ENCODE results near the gene KLF11.

The KLF11 gene

DNA sequence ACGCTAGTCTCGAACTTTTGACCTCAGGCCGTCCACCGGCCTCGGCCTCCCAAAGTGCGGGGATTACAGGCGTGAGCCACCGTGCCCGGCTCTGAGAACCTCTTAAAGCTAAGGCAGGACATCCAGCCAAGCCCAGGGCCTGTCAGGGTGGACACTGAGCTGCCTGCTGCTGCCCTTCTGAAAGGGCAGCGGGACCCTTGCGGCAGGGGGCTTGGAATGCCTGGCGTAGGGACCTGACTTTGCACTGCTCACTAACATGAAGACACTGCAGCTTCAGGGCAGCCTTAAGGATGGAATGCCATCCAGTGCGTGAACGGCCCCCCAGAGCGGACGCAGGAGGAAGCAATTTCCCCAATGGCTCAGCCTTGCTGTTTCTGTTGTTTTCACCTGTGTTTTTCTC lies 27.8 kb downstream of the KLF11 start:
- no peak for DNase-seq

DNA sequence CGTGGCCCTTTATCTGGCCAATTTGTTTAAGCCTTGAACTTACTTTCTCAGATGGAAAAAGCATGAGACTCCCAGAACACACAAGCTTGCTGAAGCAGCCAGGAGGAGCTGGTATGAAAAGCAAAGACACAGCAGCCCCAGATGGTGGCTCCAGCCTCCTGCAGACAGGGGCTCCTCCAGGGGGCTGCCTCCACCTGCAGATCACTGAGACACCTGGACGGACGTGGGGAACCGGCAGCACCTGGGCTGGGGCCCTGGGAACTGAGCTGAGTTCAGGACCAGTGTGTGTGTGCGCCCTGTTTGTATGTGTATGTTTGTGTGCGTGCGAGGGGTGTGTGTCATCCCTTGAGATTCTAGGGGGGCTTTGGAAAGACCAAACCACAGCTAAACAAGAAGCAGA lies 28.2 kb downstream of the KLF11 start:
- DNase-seq: no peak

DNA sequence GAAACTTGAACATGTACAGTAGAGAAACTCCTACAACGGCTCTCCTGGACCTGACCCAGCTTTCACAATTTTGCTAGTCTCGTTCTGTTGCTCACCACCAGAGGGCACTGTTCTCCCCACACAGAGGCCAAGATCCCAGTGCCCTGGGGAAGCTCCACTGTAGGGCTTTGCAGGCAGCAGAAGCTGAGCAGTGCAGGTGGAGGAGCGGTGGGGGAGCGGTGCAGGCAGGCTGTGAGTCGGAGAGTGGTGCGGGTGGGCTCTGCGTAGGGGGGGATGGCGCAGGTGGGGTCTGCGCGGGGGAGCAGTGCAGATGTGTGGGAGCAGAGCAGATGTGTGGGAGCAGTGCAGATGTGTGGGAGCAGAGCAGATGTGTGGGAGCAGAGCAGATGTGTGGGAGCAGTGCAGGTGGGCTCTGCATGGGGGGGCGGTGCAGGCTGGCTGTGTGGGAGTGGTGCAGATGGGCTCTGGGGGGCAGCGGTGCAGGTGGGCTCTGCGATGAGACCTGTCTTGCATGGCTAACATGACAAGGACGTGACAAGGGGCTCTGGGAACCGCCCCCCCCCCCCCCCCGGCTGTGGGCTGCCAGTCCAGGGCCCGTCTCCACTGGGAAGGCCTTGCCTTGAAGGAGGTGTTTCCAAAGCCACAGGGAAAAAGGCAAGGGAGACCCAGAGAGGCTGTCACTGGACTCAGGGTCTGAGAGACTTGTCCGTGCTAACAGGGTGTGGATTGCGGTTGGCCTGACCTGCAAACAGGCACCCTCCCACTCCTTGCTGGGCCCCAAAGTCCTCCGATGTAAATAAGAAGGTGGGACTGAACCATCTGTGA lies 29.5 kb downstream of the KLF11 start:
- peak; percentile 70 for DNase-seq

DNA sequence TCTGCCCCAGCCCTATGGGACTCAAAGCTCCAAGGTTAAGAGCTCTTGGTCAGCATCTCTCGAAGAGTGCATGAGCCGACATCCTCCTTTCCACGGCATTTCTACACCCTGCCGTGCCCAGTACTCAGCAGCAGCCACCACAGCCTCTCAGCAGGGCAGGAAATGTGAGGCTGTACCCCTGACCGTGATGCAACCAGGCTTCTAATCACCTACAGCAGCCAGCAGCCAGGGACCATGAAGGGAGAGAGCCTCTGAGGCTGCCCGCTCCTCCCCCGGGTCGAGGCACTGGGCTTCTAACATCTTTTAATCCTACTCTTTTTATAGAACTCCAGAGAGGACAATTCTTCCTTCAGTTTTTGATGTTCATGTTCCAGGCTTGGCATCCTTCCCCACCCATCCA lies 30.4 kb downstream of the KLF11 start:
- DNase-seq: no peak

DNA sequence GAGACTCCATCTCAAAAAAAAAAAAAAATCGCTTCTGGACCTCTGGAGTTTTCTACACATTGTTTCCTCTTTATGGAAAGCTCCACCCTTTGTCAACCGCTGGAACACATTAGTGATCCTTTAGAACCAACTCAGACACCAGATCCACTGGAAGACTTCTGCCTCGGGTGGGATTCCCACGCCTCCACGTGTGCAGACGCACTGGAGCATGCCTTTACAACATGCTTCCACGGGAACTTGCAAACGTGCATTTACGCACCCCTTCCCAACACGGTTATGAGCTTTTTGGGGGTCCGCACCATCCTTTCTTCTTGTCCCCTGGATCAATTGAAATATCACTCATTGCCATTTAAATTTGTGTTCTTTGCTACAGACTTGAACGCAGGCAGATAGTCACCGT lies 31.8 kb downstream of the KLF11 start:
- no peak for DNase-seq

DNA sequence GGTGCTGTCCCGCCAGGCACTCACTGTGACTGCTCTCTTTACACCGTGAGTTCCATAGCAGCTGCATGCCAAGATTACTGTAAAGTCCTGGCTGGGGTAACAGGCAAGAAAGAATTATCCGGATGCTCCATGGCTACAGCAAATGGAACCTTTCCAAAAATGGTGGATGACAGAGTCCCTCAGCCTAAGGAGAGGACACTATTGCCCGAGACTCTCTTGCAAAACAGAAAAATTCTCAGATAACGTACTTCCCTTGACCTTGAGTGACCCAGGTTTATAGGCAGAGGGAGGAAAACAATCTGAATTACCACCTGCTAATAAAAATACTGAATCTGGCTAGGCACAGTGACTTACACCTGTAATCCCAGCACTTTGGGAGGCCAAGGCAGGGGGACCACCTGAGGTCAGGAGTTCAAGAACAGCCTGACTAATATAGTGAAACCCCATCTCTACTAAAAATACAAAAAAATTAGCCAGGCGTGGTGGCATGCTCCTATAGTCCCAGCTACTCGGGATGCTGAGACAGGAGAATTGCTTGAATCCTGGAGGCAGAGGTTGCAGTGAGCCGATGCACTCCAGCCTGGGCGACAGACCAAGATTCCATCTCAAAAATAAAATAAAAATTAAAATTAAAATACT lies 32.3 kb downstream of the KLF11 start:
- no peak for DNase-seq

DNA sequence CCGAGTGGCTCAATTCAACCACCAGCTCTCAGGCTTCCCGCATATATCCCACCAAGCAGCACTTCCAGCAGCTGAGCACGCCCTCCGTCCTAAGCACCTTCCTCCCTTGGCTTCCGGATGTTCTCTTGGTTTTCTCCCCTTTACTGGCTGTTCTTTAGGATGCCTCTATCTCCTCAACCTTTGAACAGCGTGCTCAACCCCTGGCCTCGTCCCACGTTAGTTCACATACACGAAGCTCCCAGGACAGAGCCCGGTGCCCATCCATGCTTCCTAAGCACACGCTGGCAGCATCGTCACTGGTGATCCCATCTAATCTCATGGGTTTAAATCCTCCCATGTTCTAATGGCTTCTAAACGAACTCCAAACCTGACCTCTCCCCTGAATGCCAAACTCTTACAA lies 33.2 kb downstream of the KLF11 start:
- no peak for DNase-seq

DNA sequence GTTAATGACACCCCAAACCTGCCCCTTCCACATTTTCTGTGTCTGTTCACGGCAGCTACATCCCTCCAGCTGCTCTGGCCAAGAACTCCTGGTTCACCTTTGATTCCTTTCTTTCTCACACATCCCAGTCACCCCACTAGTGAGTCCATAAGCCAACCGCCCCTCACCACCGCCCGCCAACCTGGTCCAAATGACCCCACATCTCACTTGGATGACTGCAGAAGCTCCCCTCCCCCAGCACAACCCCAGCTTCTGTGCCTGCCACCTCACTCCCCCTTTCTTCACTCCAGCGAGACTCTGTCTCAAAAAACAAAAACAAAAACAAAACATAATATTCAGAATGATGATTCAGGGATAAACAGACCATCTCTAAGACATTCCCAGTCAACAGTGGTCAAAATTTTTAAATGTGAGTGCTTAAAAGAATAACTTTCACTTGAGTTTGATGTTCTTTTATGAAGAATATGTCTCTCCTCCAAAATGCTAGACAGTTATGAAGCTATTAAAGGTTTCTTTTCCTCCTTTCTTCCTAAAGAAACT lies 33.7 kb downstream of the KLF11 start:
- no peak for DNase-seq

DNA sequence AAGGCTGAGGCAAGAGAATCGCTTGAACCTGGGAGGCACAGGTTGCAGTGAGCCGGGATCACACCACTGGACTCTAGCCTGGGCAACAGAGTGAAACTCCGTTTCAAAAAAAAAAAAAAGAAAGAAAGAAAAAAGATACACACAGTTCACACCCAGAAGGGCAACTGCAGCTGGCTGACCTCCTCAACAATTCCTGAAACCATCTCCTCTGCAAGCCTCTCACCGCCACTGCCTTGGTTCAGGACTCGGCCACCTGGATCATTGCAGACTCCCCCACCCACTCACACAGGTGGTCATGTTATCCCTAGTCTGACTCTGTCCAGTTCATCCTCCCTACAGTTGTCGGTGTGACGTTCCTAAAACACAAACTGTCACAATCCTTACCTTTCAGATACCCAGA lies 34.7 kb downstream of the KLF11 start:
- no peak for DNase-seq

DNA sequence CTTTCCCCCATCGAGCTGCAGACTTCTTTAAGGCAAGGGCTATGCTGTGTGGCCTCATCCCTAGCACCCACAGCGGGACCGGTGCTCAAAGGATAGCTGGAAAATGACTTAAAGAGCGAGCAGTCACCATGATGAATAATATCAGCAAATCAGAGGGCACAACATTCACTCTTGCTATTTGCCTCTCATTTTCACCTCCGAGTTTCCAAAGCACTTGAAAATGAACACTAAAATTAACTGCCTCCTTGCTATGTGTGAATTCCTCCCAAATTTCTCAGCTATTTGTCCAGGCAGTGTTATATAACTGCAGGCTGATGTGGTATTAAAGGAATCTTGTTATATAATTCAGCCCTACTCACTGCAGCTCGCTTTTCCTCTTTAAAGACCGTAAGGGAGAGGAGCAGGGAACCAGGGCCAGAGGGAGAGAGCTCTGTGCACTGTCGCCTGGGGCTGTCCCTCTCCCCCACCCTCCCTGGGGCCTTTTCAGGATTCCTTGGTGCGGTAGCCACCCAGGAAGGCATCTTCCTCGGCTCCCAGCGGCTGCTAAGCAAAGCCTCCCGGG lies 35.4 kb downstream of the KLF11 start:
- DNase-seq: no peak

DNA sequence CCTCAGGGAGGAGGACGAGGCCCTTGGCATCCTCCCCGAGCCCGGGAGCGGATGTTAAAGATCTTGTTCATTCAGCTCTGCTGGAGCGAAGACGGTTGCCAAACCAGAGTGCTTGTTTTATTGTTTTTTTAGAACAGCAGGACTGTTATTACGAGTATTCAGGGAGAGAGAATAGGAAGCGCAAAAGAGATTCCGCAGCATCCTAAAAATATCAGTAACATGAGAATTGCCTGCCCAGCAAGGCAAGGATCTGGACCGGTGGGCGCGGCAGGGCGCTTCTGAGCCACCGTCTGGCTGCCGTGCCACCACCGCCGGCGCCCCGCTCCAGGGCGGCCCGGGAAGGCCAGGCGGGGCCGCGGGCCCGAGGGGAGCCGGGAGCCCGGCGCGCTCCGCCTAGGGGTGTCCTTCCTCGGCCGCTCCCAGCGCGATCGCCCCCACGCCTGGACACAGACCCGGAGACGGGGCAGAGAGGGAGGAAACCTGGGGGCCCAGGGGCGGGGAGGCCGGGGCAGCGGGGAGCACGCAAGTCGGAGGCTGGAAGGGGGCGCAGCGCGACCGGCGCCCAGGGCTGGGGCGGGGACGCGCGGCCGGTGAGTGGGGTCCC lies 36.0 kb downstream of the KLF11 start:
- no peak for DNase-seq

DNA sequence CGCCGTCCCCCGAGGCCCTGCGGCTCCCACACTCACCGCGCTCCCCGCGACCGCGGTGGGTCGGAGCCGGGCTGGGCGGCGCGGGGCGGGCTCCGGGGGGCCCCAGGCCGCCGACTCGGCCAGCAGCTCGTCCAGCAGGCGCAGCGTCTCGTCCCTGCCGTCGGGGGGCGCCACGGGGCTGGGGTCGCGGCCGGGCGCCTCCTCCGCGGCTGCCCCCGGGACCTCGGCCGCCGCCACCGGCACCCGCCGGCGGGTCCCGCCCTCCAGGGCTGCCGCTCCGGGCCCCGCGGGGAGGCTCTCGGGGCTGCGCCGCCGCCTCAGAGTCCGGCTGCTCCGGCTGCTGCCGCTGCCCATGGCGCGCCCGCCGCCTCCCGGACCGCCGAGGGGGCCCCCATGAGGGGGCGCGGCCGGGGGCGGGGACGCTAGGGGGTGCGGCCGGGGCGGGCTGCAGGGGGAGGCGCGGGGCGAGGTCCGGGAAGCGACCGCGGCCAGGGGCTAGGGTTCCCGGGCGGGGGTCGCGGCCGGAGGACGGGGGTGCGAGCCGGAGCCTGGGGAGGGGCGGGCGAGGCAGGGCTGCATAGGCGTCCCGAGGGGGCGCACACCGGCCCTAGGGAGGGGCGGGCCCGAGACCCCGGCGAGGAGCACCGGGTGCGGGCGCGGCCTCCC lies 36.7 kb downstream of the KLF11 start, which contains the start of gene CYS1:
Gene CYS1 (minus strand): TSS at position 542 of the 666 bp plus-strand sequence. CDS start 188 bp downstream, at position 354.
- no peak for DNase-seq

DNA sequence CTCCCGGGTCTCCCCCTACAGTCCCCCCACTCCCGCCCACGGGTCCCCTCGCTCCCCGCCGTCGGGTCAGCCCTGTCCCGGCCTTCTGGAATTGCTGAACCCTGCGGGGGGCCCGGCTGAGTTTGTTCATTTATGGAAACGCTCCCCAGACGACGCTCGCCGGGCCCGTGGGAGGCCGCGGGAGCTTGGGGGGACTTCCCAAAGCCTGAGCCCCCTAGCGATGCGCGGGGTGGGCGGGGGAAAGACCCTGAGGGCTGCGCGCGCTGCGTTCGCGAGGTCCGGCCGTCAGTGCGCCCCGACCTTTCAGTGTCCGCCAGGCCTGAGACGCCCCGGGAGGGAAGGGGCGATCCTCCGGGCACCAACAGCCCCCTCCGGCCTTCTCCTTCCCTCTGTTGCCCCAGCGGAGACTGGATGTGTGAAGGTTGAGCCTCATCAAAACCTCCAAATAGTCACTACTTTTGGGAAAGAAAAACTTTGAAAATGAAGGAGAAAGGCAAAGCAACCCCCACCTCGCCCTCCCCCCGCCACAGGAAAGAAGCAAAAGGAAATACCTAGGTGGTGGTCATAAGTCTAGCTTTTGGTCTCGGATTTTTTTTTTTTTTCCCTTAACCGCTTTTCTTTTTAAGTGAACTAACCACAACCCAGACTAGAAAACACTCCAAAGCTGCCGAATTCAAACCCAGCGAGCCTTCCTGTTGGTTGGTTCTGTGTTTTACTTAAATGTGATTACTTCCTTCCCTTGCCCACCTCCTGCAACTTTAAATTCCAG lies 37.4 kb downstream of the KLF11 start:
- DNase-seq: no peak

DNA sequence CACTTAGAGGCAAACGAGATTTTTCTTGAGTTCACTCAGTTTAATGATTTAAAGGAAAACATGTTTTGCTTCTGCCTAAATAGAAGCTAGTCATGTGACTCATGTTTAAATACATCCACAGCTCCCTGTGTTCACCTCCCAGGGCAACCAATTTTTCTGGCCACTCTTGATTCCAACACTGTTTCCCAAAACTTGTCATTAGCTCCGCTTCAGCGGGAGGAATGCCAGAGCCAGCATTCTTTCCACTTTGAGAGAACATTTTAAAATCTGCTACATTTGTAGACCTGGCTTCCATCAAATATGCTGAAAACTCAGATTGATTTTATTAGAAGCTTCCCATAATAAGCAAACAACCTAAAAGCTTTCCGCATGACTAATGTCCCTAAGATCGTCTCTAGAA lies 39.7 kb downstream of the KLF11 start:
- DNase-seq: no peak

DNA sequence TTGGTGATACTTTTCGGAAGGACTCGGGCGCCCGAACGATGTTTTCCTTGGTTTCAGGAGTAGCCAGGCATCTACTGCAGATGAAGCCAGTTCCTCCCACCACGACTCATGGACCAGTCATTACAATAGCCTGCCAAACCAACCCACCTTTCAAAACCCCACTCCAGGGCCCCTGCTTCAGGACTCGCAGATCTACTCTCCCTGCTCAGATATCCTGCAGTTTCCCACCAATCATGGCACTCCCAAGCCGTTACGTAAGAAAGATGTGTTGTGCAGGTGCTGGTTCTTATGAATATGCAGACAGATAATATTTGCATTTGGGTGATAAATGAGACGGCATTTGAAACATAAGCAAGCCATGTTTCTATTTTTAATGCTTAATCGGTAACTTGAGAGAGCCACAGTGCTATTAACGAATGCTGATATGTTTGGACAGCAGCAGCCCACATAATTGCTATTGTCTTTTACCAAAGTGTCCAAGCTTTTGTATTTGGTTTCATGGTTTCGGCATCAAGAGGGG lies 40.4 kb downstream of the KLF11 start:
- no peak for DNase-seq

DNA sequence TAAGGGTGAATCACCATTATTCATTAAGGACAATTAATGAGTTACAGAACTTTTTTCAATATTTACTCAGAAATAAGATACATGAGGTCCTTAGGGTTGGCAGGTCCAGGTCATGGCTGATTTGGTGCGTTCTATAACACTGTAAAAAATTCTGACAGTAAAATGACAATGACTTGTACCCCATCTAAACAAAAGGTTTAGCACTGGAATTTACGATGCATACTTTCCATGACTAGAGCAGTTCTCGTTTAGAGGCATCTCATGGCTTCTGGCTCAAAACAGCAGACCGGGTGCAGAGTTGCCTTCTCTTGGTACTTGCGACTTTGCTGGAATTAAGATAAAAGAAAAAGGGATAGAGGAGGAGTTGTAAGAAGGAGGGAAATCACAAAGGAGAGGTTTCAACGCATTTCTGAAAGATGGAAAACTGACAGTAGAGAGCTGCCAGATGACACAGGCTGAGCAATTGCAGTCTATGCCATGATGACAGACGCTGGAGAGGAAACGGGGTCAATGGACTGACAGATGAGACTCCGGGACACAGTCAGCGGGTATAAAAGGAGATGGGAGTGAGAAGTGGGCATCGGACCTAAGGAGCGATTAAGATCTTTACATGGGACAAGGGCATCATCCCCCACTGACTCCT lies 41.0 kb downstream of the KLF11 start:
- DNase-seq: no peak

DNA sequence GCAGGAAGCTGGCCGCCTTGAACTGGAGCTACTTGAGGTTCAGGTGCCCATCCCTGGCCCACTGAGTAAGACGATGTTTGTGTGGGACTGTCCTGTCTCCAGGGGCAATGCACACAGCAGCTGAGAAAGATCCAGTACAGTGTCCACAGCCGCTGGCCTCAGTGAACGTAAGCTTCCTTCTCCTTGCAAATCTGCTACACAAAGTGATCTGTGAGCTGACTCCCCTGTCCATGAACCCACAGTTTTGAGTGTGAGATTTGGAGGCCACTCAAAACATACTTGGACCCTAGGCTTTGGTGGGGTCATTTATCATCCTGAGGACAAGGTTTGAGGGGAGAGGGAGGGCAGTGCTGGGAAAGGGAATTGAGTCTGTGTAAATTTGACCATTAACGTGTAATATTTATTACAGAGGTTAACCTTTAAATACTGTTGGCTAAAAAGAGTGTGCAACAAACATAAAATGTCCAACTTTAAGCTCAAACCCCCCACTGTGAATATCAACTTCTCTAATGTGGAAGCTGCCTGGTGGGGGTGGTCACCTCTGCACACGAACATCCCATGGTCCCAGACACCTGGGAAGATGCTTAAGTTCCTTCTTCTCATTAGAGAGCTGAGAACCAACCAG lies 41.8 kb downstream of the KLF11 start:
- DNase-seq: no peak

DNA sequence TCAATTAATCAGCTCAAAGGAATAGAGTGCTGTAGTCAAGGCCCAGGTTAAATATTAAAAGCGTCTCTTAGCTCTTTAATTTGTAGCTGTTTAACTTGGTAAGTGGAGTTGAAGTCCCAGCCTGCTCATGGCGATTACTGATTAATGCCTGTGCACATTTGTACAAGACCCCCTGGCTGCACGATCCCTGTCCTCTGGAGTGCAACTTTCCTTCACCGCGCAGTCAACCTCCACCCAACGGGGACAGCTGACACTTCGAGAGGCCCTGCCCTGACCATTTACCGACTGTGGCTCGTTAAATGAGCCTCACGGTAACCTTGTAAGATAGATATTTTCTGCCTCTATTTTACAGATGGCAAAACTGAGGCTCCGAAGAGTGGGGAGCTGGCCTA lies 42.3 kb downstream of the KLF11 start:
- DNase-seq: no peak

DNA sequence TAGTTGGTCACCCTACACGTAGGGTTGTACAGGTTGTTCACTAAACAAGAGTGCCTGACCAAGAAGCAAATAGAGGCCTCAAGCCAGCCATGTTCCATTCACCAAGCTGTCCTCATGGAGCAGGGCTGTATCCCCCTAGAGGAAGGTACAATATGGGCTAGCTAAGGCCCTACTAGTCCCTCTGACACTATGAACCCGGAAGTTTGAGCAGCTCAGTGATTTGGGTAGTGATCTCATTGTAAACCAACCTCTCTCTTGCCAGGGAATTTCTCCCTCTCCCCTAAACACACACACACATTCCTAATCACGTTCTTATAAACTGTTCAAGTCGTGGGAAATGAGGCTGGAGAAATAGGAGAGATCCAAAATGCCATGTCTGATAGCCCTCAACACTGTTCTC lies 43.6 kb downstream of the KLF11 start:
- no peak for DNase-seq

DNA sequence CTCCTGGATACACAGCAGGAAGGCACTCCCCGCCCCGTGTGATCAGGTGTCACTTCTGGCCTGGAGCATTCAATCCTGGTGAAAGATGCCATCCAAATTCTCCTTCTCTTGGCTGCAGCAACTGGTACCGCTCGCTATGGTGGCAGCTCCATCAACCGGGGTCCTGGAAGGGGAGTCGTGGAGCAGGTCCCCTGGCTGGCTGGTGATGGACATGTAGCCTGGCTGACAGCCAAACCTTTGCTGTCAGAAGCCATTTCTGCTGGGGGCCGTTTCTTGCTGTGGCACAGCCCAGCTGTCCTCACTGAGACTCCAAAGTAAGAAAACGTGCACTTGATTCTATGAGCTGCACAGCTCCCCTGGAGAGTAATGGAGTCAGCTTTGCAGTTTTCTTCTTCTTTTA lies 44.0 kb downstream of the KLF11 start:
- no peak for DNase-seq
